ENCODE data around the gene CLN3. TPM values are rescaled to one million over a fixed set of nuclear protein-coding genes. Genes with fewer than 3 reads are reported as not detected.

Gene CLN3
- total and polyA plus RNA-seq, 9 of the 15 experiments (the other 6 are each of a cell fraction or from before 2014, with no cell fraction given): 2.5 to 27.1 (median 11.6) TPM

- BruUV-seq (replicated peaks): no TSS peak
- no peaks in the 10 kb centered on the region for H3K79me2 ChIP-seq (ENCODE audit: control insufficient read depth, insufficient read depth, low read length)
- no peaks in the 10 kb centered on the region for H3K9me1 ChIP-seq (ENCODE audit: control insufficient read depth, insufficient read depth, low read length)
- no peaks in the 10 kb centered on the region for H3K9me3 ChIP-seq (replicated peaks; ENCODE audit: control insufficient read depth, insufficient read depth, low read depth, low read length)
- no peak for DNase-seq (ENCODE audit: extremely low read depth in 1 of 4, low spot score in 3 of 4)
- FAIRE-seq: no peak
- H2AFZ ChIP-seq (ENCODE audit: low read depth, low read length): peak within 1 kb of the TSS; percentile 62
- H3K27ac ChIP-seq (ENCODE audit: extremely low read depth, low read depth, low read length): no peak within 1 kb of the TSS
- no peaks in the 10 kb centered on the region for H3K36me3 ChIP-seq (ENCODE audit: control insufficient read depth, insufficient read depth, low read length)
- in situ Hi-C loops (cut with MboI) (loop anchor here (25.0 kb wide), 2 partner anchors 173 to 948 kb away; partner anchors contain the start of gene EIF3C), intact Hi-C loops (cut with micrococcal nuclease) (no loop called here)
- ChIA-PET CTCF (ENCODE audit: low intra/inter-chr PET ratio) (no interaction called here), POLR2A (no interaction called here)
- H3K9ac ChIP-seq (ENCODE audit: insufficient read depth in 1 of 2, low read depth in 2 of 2, low read length in 2 of 2): peak within 1 kb of the TSS in 1 of 2 experiments; percentile 50; a peak in 1 of 4 replicates
- H4K20me1 ChIP-seq (replicated peaks; ENCODE audit: control insufficient read depth, insufficient read depth, low read length): no peaks in the 10 kb centered on the region
- H3K27me3 ChIP-seq (ENCODE audit: control insufficient read depth in 2 of 2, insufficient read depth in 2 of 2, low read length in 2 of 2): no peaks in the 10 kb centered on the region; a peak in 1 of 5 replicates
- ATAC-seq: peak; percentile 71
- H3K4me2 ChIP-seq (ENCODE audit: insufficient read depth, low read length): peak within 1 kb of the TSS; percentile 3; the same call in 1 of the 2 replicates
- WGBS (ENCODE audit: insufficient coverage, low coverage, missing lambda C conversion rate): 47% methylated on average over 19 of the region's 22 CpGs
- no peak within 1 kb of the TSS for H3K4me3 ChIP-seq
- peaks cover 9 to 14% of the 10 kb centered on the region in 2 experiments; a peak in 4 of 5 replicates for H3K4me1 ChIP-seq (replicated peaks in 1 of 2; ENCODE audit: control insufficient read depth in 2 of 2, insufficient read depth in 2 of 2, low read length in 2 of 2)
- no peak for TF ChIP-seq STAT5A (IDR thresholded peaks at IDR 0.05; ENCODE audit: borderline replicate concordance, low read length)
- no peak for TF ChIP-seq NBN (IDR thresholded peaks at IDR 0.05; ENCODE audit: low read depth)
- no peak for TF ChIP-seq SRSF7 (optimal IDR thresholded peaks at IDR 0.05; ENCODE audit: low read depth, low read length)
- TF ChIP-seq SMARCA5 (IDR thresholded peaks at IDR 0.05): no peak
- no peak for TF ChIP-seq CBFA2T3 (IDR thresholded peaks at IDR 0.05)
- peak; percentile 70; the same call in 1 of the 2 replicates for TF ChIP-seq OTX1 (CRISPR knock-in tag; IDR thresholded peaks at IDR 0.05)
- no peak for TF ChIP-seq TBL1XR1 (IDR thresholded peaks at IDR 0.05; ENCODE audit: low read length in 2 of 2)
- TF ChIP-seq ZMIZ1 (IDR thresholded peaks at IDR 0.05; ENCODE audit: low read depth in 2 of 2, low read length in 2 of 2): no peak
- TF ChIP-seq NKRF (IDR thresholded peaks at IDR 0.05; ENCODE audit: borderline replicate concordance): no peak
- TF ChIP-seq CREB3L1 (IDR thresholded peaks at IDR 0.05; ENCODE audit: borderline replicate concordance, low read depth): no peak
- TF ChIP-seq NFATC3 (IDR thresholded peaks at IDR 0.05): no peak
- no peak for TF ChIP-seq SIRT6 (IDR thresholded peaks at IDR 0.05; ENCODE audit: low read depth, low read length)
- TF ChIP-seq SMARCE1 (IDR thresholded peaks at IDR 0.05): no peak
- TF ChIP-seq KAT8 (IDR thresholded peaks at IDR 0.05; ENCODE audit: low read depth): no peak
Measured at GRCh38 chr16:28538733-28539596, 47.1 kb upstream of the CLN3 start, which contains the start of gene NUPR1. NUPR1 (minus strand) TSS chr16:28538974; CDS start chr16:28538907, 67 bp downstream.
